Left ventricle myocardium inferior (tissue), 1 donor: ENCODE results near the gene ANKRD34A. TPM values are rescaled to one million over a fixed set of nuclear protein-coding genes. Genes with fewer than 3 reads are reported as not detected.

Experiments
- DNase-seq: peaks from one replicate; pipeline ENCODE4 v3.0.0-alpha.2; 2020
- H3K27ac ChIP-seq: fragments of 200-600 bp; replicated peaks from 2 replicates; pipeline ENCODE4 v1.8.0; 2021
- H3K27me3 ChIP-seq: fragments of 200-600 bp; 2 replicates; pipeline ENCODE4 v1.8.0; 2021; ENCODE audit warnings: low read depth
- H3K36me3 ChIP-seq: fragments of 200-600 bp; 2 replicates; pipeline ENCODE4 v1.8.0; 2021
- H3K4me1 ChIP-seq: fragments of 200-600 bp; 2 replicates; pipeline ENCODE4 v1.8.0; 2021
- H3K4me3 ChIP-seq: fragments of 200-600 bp; 2 replicates; pipeline ENCODE4 v1.8.0; 2021; ENCODE audit warnings: mild to moderate bottlenecking, moderate library complexity
- H3K9me3 ChIP-seq: fragments of 200-600 bp; replicated peaks from 2 replicates; pipeline ENCODE4 v1.8.0; 2021
- intact Hi-C: fragments of 100-400 bp; cut with micrococcal nuclease; formaldehyde crosslinking; loops from one replicate; pipeline ENCODE4 v1.11.0; 2022
- total RNA-seq: library from RNA; stranded (reverse); fragmentation: NEBNext Ultra II Directional; extraction: Animal tissue kit (Norgen Biotek cat#: 25700); gene quantifications from one replicate; pipeline ENCODE4 v1.2.1, GENCODE V29; 2021
- TF ChIP-seq, protein P1 (sequence below): fragments of 200-600 bp; IDR thresholded peaks from 2 replicates; pipeline ENCODE4 v1.8.0; 2021; ENCODE audit warnings: antibody characterized with exemption, mild to moderate bottlenecking, borderline replicate concordance
- donor health status: DM: no; HTN: yes; CAD: no; lungs with severe emphysema.

Gene ANKRD34A
- total RNA-seq, 1 donor from 2014 or later = 0.66 TPM

DNA sequence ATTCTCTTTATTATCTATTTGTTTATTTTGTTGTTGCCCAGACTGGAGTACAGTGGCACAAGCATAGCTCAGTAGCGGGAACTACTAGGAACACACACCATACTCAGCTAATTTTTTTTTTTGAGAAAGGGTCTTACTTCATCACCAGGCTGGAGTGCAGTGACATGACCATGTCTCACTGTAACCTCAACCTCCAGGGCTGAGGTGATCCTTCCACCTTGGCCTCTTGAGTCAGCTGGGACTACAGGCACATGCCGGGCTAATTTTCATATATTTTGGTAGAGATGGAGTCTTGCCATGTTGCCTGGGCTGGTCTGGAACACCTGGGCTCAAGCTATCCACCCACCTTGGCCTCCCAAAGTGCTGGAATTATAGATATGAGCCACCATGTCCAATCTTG, 37.3 kb upstream of the ANKRD34A start:
- no peak for DNase-seq
- Histone ChIP-seq H3K9me3 (no peaks in the 10 kb centered on the region), H3K27ac (peak overlapping the region; percentile 39), H3K4me3 (no peak overlapping the region), H3K4me1 (peaks cover 67% of the 10 kb centered on the region), H3K27me3 (no peaks in the 10 kb centered on the region), H3K36me3 (no peaks in the 10 kb centered on the region)
- TF ChIP-seq, protein P1, sequence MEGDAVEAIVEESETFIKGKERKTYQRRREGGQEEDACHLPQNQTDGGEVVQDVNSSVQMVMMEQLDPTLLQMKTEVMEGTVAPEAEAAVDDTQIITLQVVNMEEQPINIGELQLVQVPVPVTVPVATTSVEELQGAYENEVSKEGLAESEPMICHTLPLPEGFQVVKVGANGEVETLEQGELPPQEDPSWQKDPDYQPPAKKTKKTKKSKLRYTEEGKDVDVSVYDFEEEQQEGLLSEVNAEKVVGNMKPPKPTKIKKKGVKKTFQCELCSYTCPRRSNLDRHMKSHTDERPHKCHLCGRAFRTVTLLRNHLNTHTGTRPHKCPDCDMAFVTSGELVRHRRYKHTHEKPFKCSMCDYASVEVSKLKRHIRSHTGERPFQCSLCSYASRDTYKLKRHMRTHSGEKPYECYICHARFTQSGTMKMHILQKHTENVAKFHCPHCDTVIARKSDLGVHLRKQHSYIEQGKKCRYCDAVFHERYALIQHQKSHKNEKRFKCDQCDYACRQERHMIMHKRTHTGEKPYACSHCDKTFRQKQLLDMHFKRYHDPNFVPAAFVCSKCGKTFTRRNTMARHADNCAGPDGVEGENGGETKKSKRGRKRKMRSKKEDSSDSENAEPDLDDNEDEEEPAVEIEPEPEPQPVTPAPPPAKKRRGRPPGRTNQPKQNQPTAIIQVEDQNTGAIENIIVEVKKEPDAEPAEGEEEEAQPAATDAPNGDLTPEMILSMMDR = no peak
- intact Hi-C loops = no loop called here

DNA sequence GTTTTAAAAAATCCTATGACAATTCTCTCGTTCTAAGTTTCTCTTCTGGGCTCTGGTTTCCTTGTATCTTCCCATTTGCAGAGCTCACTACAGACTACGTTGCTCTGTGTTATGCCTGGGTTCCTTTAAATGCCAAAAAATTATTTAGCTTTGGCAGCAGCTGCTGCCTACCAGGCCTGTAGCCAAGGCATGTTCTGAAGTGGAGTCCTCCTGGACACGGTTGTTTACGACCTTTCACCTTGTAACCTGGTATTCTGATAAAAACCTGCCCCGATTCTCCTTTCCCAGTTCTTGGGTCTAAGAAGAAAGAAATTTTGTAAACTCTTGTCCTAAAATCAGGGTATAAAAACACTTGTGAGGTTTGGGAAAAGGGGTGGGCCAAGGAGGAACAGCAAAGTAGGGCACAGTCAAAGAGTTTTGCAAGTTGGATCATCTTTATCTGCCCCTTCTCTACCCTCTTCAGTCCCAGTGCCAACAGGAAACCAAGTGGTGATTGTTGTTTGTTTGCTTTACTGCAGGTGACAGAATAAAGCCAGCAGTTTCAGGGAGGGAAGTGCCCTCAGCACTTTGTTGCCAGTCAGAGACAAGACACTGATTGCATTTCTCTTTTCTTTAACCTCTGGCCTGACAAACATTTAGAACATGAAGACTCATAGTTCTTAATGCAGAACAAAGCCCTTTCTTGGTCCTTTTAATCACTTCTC, 35.1 kb upstream of the ANKRD34A start:
- Histone ChIP-seq H3K36me3 (peaks cover 17% of the 10 kb centered on the region), H3K9me3 (no peaks in the 10 kb centered on the region), H3K4me3 (peak overlapping the region; percentile 86), H3K4me1 (peaks cover 68% of the 10 kb centered on the region), H3K27me3 (no peaks in the 10 kb centered on the region), H3K27ac (peak overlapping the region; percentile 99)
- DNase-seq = no peak
- intact Hi-C loops = no loop called here
- TF ChIP-seq, protein P1 = no peak

DNA sequence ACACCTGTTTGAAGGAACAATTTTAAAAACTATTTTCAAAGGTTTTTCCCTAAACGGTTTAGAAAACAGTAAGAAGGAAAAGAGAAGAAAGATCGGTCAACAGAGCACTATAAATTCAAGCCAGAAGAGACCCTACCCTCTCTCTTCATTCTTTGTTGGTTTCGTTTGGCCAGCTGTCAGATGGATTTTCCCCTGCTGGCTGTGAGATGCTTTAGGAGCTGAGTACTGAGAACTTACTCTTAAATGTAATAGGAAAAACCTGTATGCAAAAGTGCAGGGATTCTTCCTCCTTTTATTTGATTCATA, 33.3 kb upstream of the ANKRD34A start:
- Histone ChIP-seq H3K9me3 (no peaks in the 10 kb centered on the region), H3K4me3 (peak overlapping the region; percentile 86), H3K4me1 (peaks cover 82% of the 10 kb centered on the region), H3K36me3 (peaks cover 35% of the 10 kb centered on the region), H3K27ac (peak overlapping the region; percentile 99), H3K27me3 (no peaks in the 10 kb centered on the region)
- TF ChIP-seq, protein P1 = peak; percentile 45
- no peak for DNase-seq
- intact Hi-C loops = no loop called here

DNA sequence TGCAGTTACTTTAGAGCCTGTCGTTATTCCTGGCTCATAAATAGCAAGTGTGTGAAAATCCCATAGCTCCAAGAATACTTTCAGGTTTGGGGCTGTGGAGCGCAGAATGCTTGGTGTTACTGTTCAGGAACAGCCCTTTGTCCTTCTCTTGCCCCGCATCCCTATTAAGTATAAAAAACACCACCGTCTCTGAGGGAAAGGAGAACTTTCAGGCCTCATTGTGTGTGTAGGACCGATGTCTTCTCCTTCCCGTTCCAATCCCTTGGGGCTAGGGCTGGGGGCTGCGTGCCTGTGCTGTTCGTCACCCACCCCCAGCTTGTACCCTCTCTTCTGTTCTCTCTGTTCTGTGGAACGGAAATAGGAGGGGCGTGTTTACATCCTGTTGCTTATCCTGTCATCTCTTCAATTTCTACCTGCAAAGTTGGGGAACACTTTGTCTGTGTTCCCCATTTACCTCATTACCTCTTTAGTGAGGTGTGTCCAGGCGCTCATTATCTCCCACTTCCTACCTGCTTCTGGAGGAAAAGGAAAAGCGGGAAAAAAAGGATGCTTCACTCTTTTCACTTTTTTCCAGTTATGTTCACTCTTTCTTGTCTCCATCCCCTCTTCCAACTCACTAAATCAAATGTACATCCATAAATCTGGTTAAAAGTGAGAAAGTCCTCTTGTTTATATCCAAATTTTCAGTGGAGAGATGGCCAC, 32.8 kb upstream of the ANKRD34A start:
- DNase-seq = peak; percentile 62
- H3K27ac ChIP-seq = peak overlapping the region; percentile 99
- intact Hi-C loops = no loop called here
- no peaks in the 10 kb centered on the region for H3K27me3 ChIP-seq
- peak overlapping the region; percentile 86 for H3K4me3 ChIP-seq
- H3K9me3 ChIP-seq = no peaks in the 10 kb centered on the region
- TF ChIP-seq, protein P1 = no peak
- H3K36me3 ChIP-seq = peaks cover 40% of the 10 kb centered on the region
- peaks cover 87% of the 10 kb centered on the region for H3K4me1 ChIP-seq

DNA sequence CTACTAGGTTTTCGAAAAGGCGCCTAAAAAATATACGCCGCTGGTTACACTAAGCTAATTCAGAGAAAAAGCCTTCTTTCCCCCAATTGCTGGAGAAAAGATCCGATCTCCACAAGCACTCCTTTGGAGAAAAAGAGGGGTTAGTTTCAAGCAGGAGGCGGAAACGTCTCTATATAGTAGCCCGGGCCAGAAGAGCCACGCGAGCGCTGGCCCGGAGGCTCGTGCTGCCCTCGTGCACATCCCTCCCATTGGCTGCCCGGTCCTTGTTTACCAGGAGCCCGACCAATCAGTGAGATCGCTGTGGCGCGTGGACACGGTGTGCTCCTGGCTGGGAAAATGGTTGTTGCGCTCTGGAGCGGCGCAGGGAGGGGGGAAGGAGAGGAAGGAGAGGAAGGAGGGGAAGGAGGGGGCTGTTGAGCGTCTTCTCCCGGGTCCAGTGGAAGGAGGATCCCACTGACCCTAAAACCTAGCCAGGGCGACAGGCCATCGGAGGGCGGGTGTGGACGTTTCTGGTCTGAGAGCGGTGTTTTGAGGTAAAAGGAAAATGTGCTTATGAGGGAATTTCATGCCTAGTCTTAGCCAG, 32.1 kb upstream of the ANKRD34A start, which contains the start of gene TXNIP:
TXNIP (minus strand) TSS at position 147 of the 583 bp plus-strand sequence. CDS start 313 bp downstream, outside the sequence.
- Histone ChIP-seq H3K27me3 (no peaks in the 10 kb centered on the region), H3K27ac (peak within 1 kb of the TSS; percentile 99), H3K9me3 (no peaks in the 10 kb centered on the region), H3K36me3 (peaks cover 40% of the 10 kb centered on the region), H3K4me1 (peaks cover 88% of the 10 kb centered on the region), H3K4me3 (peak within 1 kb of the TSS; percentile 86)
- peak; percentile 99 for DNase-seq
- TF ChIP-seq, protein P1 = no peak
- intact Hi-C loops = no loop called here
